GM23338 (cell line): ENCODE measurements around the gene ADCY5. TPM values are rescaled to one million over a fixed set of nuclear protein-coding genes. Genes with fewer than 3 reads are reported as not detected.

ENCODE experiments used
- ATAC-seq: fragments of 200-7000 bp; cut with Tn5 transposase; 3 replicates; pipeline ENCODE4 v1.9.1; 2020
- DNase-seq: peaks from one replicate; pipeline ENCODE4 v3.0.0-alpha.2; 2015; ENCODE audit warnings: low spot score
- H2AFZ ChIP-seq: fragments of 200-600 bp; sonication (generic); 2 replicates; pipeline ENCODE4 v1.8.0; 2016; ENCODE audit warnings: antibody characterized with exemption, mild to moderate bottlenecking, moderate library complexity
- H3F3A ChIP-seq: fragments of 200-600 bp; sonication (generic); replicated peaks from 2 replicates; pipeline ENCODE4 v1.8.0; 2017; ENCODE audit warnings: antibody characterized with exemption, mixed run types, low read depth
- H3K27ac ChIP-seq: fragments of 200-600 bp; sonication (generic); 2 replicates; pipeline ENCODE4 v1.6.1; 2016; ENCODE audit warnings: low read depth
- H3K27me3 ChIP-seq: fragments of 200-600 bp; sonication (generic); 2 replicates; pipeline ENCODE4 v1.8.0; 2016; ENCODE audit warnings: mild to moderate bottlenecking, mixed run types, moderate library complexity; ENCODE audit not compliant: insufficient read depth
- H3K36me3 ChIP-seq: fragments of 200-600 bp; sonication (generic); 2 replicates; pipeline ENCODE4 v1.8.0; 2016; ENCODE audit warnings: mild to moderate bottlenecking; ENCODE audit not compliant: insufficient read depth
- H3K4me1 ChIP-seq: fragments of 200-600 bp; sonication (generic); 2 replicates; pipeline ENCODE4 v1.8.0; 2016; ENCODE audit warnings: mild to moderate bottlenecking, moderate library complexity; ENCODE audit not compliant: insufficient read depth
- H3K4me2 ChIP-seq: fragments of 200-600 bp; sonication (generic); 2 replicates; pipeline ENCODE4 v1.7.1; 2017; ENCODE audit warnings: mixed run types
- H3K4me3 ChIP-seq: fragments of 200-600 bp; sonication (generic); 2 replicates; pipeline ENCODE4 v1.6.1; 2016; ENCODE audit warnings: mixed run types
- H3K79me2 ChIP-seq: fragments of 200-600 bp; sonication (generic); replicated peaks from 2 replicates; pipeline ENCODE4 v1.8.0; 2017; ENCODE audit warnings: mild to moderate bottlenecking; ENCODE audit not compliant: insufficient read depth
- H3K9me2 ChIP-seq: fragments of 200-600 bp; sonication (generic); 2 replicates; pipeline ENCODE4 v1.8.0; 2017; ENCODE audit not compliant: insufficient read depth
- H4K20me1 ChIP-seq: fragments of 200-600 bp; sonication (generic); replicated peaks from 2 replicates; pipeline ENCODE4 v1.8.0; 2017; ENCODE audit warnings: mild to moderate bottlenecking; ENCODE audit not compliant: insufficient read depth
- H3K27ac Mint-ChIP-seq: 2 replicates; pipeline ENCODE4 v1.8.0; 2020; ENCODE audit warnings: inconsistent platforms, mild to moderate bottlenecking, moderate library complexity, mixed read lengths
- H3K27me3 Mint-ChIP-seq: 3 replicates; pipeline ENCODE4 v1.8.0; 2022; ENCODE audit warnings: low read depth, mild to moderate bottlenecking, moderate library complexity, mixed read lengths, inconsistent platforms; ENCODE audit not compliant: insufficient read depth, poor library complexity
- H3K36me3 Mint-ChIP-seq: 3 replicates; pipeline ENCODE4 v1.8.0; 2021; ENCODE audit warnings: low read depth, mild to moderate bottlenecking, inconsistent platforms, moderate library complexity, mixed read lengths
- H3K4me1 Mint-ChIP-seq: 3 replicates; pipeline ENCODE4 v1.8.0; 2020; ENCODE audit warnings: mild to moderate bottlenecking, inconsistent platforms, mixed read lengths
- H3K4me3 Mint-ChIP-seq: 3 replicates; pipeline ENCODE4 v1.8.0; 2021; ENCODE audit warnings: moderate library complexity, mild to moderate bottlenecking, inconsistent platforms, mixed read lengths
- H3K9me3 Mint-ChIP-seq: 3 replicates; pipeline ENCODE4 v1.8.0; 2020; ENCODE audit warnings: moderate library complexity, mild to moderate bottlenecking, inconsistent platforms, mixed read lengths
- CREB1 ChIP-seq: fragments of 250-450 bp; sonication (Bioruptor Pico); IDR thresholded peaks from 2 replicates; pipeline ENCODE4 v1.5.0; 2020; ENCODE audit warnings: low read depth, mild to moderate bottlenecking, moderate library complexity
- EZH2 ChIP-seq: fragments of 200-600 bp; sonication (generic); IDR thresholded peaks from one replicate; pipeline ENCODE4 v1.8.0; 2017; ENCODE audit warnings: antibody characterized with exemption, mild to moderate bottlenecking, low read depth; ENCODE audit not compliant: unreplicated experiment
- EZH2phosphoT487 ChIP-seq: fragments of 200-600 bp; sonication (generic); IDR thresholded peaks from one replicate; pipeline ENCODE4 v1.8.1; 2018; ENCODE audit warnings: antibody characterized with exemption; ENCODE audit not compliant: unreplicated experiment
- JUNB ChIP-seq: IDR thresholded peaks from one replicate; pipeline ENCODE4 v1.6.1; 2016; ENCODE audit warnings: antibody characterized with exemption; ENCODE audit not compliant: unreplicated experiment
- NANOG ChIP-seq: IDR thresholded peaks from 2 replicates; pipeline ENCODE4 v1.6.1; 2016; ENCODE audit warnings: antibody characterized with exemption, borderline replicate concordance
- POLR2AphosphoS5 ChIP-seq: IDR thresholded peaks from 2 replicates; pipeline ENCODE4 v1.6.1; 2016; ENCODE audit warnings: antibody characterized with exemption, low read depth
- REST ChIP-seq: IDR thresholded peaks from one replicate; pipeline ENCODE4 v1.6.1; 2018; ENCODE audit warnings: antibody characterized with exemption; ENCODE audit not compliant: unreplicated experiment
- STAT1 ChIP-seq: IDR thresholded peaks from one replicate; pipeline ENCODE4 v1.6.1; 2016; ENCODE audit warnings: antibody characterized with exemption; ENCODE audit not compliant: unreplicated experiment
- ZNF114 ChIP-seq: fragments of 250-450 bp; sonication (Bioruptor Pico); IDR thresholded peaks from 2 replicates; pipeline ENCODE4 v1.5.0; 2020; ENCODE audit warnings: mild to moderate bottlenecking, moderate library complexity
- ZNF331 ChIP-seq: fragments of 250-450 bp; sonication (Bioruptor Pico); IDR thresholded peaks from 2 replicates; pipeline ENCODE4 v1.5.0; 2020; ENCODE audit warnings: low read depth, mild to moderate bottlenecking, moderate library complexity
- ZNF462 ChIP-seq: fragments of 250-450 bp; sonication (Bioruptor Pico); IDR thresholded peaks from 2 replicates; pipeline ENCODE4 v1.5.0; 2020; ENCODE audit warnings: mild to moderate bottlenecking, moderate library complexity
- polyA plus RNA-seq: library from polyadenylated mRNA; unstranded; fragments of >200 nt; fragmentation: Nextera tagmentation; extraction: Ambion mirVana; gene quantifications from 2 replicates; pipeline ENCODE4 v1.2.1, GENCODE V29; 2016
- total RNA-seq: library from RNA; depleted of rRNA; stranded (reverse); fragments of >200 nt; shearing (Covaris generic); gene quantifications from 2 replicates; pipeline ENCODE4 v1.2.3, GENCODE V29; 2014
- TF ChIP-seq, protein P1 (sequence below), 2 experiments: fragments of 200-600 bp in 1 of 2; sonication (generic) in 1 of 2; conservative IDR thresholded peaks; 2 replicates each; pipeline versions ENCODE4 v1.5.1 to v1.6.1; 2016 to 2017; ENCODE audit warnings: antibody characterized with exemption in 2 of 2, low read depth in 2 of 2, mild to moderate bottlenecking in 2 of 2, moderate library complexity in 1 of 2
- TF ChIP-seq, protein P2 (sequence below): IDR thresholded peaks from 2 replicates; pipeline ENCODE4 v1.6.1; 2016; ENCODE audit warnings: antibody characterized with exemption

The ADCY5 gene
- total and polyA plus RNA-seq, 2 experiments from 2014 or later = 3.5 to 10.2 TPM

- Histone ChIP-seq H3K4me1 (peaks cover 46% of the 10 kb centered on the region), H3K9me2 (no peaks in the 10 kb centered on the region), H3K36me3 (no peaks in the 10 kb centered on the region), H4K20me1 (no peaks in the 10 kb centered on the region), H3F3A (peaks cover 20% of the 10 kb centered on the region), H3K4me3 (no peak overlapping the region), H3K4me2 (no peak overlapping the region), H3K79me2 (no peaks in the 10 kb centered on the region), H2AFZ (no peak overlapping the region), H3K27ac (no peak overlapping the region), H3K27me3 (no peaks in the 10 kb centered on the region)
- peaks cover 23% of the 10 kb centered on the region for H3K27me3 Mint-ChIP-seq
- peaks cover 68% of the 10 kb centered on the region for H3K4me1 Mint-ChIP-seq
- ATAC-seq = no peak
- peaks cover 3% of the 10 kb centered on the region; the same call in 2 of the 3 replicates for H3K36me3 Mint-ChIP-seq
- no peaks in the 10 kb centered on the region; the same call in 2 of the 3 replicates for H3K9me3 Mint-ChIP-seq
- no peak overlapping the region for H3K4me3 Mint-ChIP-seq
- TF ChIP-seq JUNB (no peak), STAT1 (no peak), CREB1 (CRISPR knock-in tag) (no peak), REST (no peak), ZNF462 (CRISPR knock-in tag) (no peak), ZNF114 (no peak), EZH2phosphoT487 (no peak), ZNF331 (no peak), NANOG (no peak), EZH2 (no peak), POLR2AphosphoS5 (no peak)
- TF ChIP-seq, protein P1, sequence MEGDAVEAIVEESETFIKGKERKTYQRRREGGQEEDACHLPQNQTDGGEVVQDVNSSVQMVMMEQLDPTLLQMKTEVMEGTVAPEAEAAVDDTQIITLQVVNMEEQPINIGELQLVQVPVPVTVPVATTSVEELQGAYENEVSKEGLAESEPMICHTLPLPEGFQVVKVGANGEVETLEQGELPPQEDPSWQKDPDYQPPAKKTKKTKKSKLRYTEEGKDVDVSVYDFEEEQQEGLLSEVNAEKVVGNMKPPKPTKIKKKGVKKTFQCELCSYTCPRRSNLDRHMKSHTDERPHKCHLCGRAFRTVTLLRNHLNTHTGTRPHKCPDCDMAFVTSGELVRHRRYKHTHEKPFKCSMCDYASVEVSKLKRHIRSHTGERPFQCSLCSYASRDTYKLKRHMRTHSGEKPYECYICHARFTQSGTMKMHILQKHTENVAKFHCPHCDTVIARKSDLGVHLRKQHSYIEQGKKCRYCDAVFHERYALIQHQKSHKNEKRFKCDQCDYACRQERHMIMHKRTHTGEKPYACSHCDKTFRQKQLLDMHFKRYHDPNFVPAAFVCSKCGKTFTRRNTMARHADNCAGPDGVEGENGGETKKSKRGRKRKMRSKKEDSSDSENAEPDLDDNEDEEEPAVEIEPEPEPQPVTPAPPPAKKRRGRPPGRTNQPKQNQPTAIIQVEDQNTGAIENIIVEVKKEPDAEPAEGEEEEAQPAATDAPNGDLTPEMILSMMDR (conservative IDR thresholded peaks at IDR 0.05; ENCODE audit: low read depth in 2 of 2) = no peak
- TF ChIP-seq, protein P2, sequence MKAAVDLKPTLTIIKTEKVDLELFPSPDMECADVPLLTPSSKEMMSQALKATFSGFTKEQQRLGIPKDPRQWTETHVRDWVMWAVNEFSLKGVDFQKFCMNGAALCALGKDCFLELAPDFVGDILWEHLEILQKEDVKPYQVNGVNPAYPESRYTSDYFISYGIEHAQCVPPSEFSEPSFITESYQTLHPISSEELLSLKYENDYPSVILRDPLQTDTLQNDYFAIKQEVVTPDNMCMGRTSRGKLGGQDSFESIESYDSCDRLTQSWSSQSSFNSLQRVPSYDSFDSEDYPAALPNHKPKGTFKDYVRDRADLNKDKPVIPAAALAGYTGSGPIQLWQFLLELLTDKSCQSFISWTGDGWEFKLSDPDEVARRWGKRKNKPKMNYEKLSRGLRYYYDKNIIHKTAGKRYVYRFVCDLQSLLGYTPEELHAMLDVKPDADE = no peak
- no peak for DNase-seq
- no peak overlapping the region for H3K27ac Mint-ChIP-seq
Observed at GRCh38 chr3:123318374-123318773, 130.5 kb downstream of the ADCY5 start.
